Uterine smooth muscle cell (primary cell): ENCODE data around the gene TP53TG3E. TPM values are rescaled to one million over a fixed set of nuclear protein-coding genes. Genes with fewer than 3 reads are reported as not detected.

Experiments used
- total RNA-seq: library from RNA; depleted of rRNA; stranded (reverse); fragments of >200 nt; gene quantifications from 2 replicates; pipeline ENCODE4 v1.2.3, GENCODE V29; 2014

Gene TP53TG3E
- not detected in 2 replicates for total RNA-seq

DNA sequence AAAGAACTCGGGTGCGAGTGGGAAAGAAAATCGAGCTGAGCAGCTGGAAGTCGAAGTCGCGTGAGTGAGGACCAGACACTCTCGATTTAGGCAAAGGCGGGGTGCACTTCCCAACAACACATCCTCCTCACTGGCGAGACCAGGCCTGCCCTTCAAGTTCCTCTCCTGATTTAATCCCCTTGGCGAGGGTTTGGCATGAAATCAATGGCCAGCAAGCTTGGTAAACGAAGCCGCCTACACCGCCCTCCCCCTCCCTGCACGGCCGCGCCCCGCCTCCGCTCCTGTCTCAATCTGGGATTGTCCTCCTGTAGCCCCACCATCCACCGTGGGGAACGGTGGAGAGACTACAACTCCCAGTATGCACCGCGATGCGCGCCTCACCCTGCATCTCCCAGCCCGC is at the start of gene TP53TG3E:
Gene TP53TG3E, plus strand, starts transcription at position 301 of the 400 bp plus-strand sequence. Its CDS starts 68 bp downstream, at position 369.

Other genes starting within 250 kb of the TP53TG3E start
- not detected in 2 replicates for gene TP53TG3C, start 110.1 kb upstream of the TP53TG3E start, total RNA-seq
- not detected in 2 replicates for gene TP53TG3B, start 56.5 kb downstream of the TP53TG3E start, total RNA-seq
- not detected in 2 replicates for gene TP53TG3F, start 155.3 kb downstream of the TP53TG3E start, total RNA-seq